Stimulated activated naive CD8-positive, alpha-beta T cell treated with anti-CD3 and anti-CD28 coated beads, Interleukin-15, Interleukin-2, amounts not matched to agents 100 U/mL and 50 U/mL, for 24 hours (primary cell): ENCODE measurements around the gene DCLK1.
"Not testable (repeated sequence)": the region's sequence is repeated elsewhere in the genome, so short reads cannot be mapped to it uniquely, and the experiment has no call there.

Experiments used
- ATAC-seq: fragments of 150-1000 bp; cut with Tn5 transposase; one replicate; pipeline ENCODE4 v1.10.0; 2021
- DNase-seq: peaks from one replicate; pipeline ENCODE4 v3.0.0; 2021

Gene DCLK1

DNA sequence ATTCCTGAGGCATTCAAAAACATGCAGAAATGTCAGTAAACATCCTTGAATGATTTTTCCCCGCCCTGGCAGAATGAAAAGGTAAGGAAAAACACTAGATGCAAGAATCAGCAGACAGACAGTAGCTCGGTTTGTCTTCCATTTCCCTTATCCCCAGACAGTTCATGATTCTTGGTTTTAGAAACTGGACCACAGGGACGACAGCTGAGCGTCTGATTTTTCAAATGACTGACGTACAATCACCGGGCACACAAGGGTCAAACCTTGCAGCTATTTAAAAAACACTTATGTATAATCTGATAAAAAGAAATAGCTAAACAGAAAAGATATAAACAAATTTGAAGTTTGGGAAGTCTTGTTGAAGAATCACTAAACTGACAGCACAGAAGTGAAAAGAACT lies 47.1 kb downstream of the DCLK1 start:
- no peak for ATAC-seq
- no peak for DNase-seq

DNA sequence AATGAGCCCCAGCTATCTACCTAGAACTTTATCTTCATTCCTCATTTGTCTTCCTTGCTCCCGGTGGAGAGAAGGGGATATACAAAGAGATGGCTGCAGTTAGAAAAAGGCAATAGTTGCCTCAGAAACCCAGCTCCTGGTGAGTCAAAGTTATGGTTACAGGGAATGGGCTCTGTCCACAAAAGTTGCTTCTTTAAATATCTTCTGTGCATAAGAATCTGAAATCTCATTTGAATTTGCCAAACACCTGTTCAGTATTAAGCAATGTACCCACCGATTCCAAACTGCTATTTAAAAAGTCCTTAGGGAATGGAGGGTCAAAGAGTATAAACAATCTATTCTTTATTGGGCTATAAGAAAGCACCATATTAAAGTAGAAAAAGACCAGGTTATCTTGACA lies 48.4 kb downstream of the DCLK1 start:
- ATAC-seq: no peak
- DNase-seq: no peak

DNA sequence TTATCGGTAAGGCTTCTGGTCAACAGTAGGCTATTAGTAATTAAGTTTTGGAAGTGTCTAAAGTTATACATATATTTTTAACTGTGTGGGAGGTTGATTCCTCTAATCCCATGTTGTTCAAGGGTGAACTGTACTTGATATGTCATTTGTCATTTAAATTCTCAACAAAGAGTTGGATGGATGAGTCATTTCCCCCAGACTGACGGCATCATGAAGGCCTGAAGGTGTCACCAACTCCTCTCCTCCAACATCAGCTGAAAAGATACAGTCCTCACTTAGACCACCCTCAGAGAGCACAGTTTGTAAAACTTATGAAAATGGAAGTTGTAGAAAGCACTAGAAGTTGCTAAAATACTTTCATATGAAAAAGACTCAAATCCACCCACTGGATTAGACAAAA lies 48.8 kb downstream of the DCLK1 start:
- no peak for DNase-seq
- ATAC-seq: no peak

DNA sequence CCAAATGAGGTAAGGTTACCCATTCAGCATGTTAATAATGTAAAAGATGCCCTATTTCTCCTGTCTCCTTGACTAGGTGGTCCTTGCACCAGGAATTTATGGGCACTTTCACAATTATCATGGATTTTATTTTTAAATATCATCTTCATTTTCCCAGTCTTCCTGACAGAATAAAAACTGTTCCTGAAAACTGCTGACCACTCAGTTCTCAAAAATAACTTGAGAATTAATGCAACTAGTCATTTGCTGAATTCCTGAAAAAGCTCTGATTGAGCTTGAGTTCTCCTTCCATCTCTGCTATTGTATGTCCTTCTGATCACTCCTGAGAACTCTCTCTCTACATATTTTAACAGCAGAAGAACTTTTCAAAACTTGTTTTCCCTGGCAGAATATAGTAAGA lies 55.0 kb downstream of the DCLK1 start:
- no peak for DNase-seq
- ATAC-seq: no peak

DNA sequence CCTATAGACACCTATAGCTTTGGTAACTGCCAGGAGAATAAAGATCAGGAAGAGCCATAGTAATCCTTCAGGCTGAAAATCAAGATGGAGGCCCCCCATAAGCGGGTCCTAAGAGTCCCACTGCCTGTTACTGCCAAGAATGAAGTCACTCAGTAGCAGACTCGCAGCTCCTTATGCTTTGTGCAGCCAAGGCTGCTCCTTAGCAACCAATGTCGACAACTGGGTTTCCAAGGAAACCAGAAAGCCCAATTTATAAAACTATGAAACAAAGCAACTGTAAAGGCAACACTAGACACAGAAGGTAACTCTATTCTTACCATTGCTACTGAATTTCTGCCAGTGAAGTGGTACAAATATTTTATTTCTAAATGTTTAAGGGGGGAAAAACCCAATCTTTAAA lies 56.5 kb downstream of the DCLK1 start:
- DNase-seq: no peak
- ATAC-seq: no peak

DNA sequence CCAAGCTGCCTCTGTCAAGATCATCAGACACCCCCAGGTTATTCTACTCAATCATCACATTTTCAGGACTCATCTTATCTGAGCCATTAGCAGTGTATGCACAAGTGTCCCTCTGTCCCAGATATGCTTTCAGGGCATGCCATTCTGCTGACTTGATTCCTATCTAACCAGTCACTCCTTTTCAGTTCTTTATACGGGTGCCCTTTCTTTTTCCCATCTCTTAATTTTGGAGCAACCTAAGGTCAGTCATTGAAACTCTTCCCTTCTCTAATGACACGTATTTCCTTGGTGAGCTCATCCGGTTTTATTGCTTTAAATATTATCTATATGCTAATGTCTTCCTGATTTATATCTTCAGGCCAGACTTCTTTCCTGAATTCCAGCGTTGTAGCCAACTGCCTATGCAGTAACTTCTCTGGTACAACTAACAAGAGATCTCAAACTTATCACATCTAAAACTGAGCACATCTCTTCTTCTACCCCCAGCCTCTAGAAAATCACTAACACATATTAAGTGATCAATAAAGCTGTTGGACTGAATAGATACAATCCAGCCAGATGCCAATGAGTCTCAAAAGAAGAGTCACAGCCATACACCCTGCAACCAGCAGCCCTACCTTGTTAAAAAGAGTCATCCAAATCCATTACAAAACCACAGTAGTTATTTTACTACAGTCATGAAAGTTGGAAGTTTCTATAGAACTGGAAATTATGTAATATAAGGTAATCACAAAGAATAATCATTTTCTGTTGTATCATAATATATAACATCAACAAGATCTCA lies 58.8 kb downstream of the DCLK1 start:
- no peak for ATAC-seq
- no peak for DNase-seq

DNA sequence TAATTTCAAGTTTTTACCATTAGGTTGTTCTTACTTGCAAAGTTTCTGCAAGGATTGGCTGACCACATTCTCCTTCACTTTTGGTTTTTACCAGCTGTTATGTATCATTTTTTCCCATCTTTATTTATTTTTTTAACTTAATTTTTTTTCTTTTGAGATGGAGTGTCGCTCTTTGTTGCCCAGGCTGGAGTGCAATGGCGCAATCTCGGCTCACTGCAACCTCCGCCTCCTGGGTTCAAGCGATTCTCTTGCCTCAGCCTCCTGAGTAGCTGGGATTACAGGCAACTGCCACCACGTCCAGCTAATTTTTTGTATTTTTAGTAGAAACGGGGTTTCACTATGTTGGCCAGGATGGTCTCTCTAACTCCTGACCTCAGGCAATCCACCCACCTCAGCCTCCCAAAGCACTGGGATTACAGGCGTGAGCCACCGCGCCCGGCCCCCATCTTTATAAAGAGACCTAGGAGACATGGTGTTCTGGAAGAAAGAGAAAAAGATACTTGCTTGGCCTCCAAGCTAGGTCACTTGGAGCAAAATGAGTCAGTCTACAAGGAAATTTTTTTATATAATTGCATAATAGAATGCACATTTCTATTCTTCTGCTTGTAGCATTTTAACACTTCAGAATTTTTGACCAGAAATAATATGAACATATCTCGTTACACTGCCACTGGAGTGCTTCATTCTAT lies 60.5 kb downstream of the DCLK1 start:
- ATAC-seq, DNase-seq: not testable (repeated sequence)

DNA sequence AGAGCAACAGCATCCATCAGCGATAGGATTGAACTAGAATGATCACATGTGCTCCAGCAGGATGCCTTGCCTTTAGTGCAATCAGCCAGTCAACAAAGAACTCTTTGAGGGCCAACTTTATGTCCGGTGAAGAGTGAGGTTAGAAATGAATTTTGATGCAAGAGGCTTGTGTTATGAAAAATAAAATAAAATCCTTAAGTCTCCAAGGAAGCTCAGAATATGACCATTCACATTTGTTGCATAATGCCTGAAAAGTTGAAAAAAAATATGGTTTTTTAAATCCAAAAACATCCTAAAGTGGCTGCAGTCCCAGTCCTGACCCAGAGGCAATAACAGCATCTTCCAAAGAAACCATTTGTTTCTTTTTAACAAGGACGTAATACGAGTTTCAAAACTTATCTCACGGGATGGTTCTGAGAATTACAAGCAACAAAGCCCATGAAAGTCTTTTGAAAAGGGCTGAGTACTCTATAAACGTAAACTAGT lies 61.3 kb downstream of the DCLK1 start:
- no peak for DNase-seq
- ATAC-seq: no peak

DNA sequence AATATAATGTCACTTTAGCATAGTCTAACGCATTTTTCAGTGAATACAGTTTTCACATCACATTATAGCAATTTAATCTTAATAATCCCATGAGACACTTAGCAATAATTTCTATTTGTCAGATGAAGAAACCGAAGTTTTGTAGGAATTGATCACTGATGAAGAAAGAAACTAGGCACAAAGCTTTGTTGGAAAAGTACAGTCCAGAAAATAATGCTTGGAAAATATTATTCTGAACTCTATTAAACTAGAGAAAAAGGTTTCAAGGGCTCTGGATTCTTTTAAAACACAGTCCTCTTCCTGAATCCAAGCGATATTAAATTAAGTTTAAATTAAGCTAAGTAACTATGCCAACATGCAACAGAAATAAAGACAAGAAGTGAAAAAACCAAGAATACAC lies 62.2 kb downstream of the DCLK1 start:
- ATAC-seq: no peak
- no peak for DNase-seq

DNA sequence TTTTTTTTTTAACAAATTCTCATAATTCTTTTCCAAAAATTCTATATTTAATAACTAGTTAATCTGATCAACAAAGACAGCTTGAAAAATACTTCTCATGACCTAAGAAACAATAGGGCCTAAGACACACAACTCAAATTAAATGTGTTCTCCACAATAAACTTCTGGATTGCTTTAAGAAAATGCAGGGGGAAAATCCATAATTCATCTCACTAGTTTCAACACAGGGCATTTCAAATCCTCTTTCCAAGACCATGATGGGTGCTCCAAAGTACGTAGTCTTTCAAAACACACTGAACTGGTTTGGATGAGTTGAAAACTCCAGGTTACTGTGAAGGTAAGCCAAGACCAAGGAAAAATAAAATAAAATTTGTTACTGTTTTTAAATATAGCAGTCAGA lies 62.6 kb downstream of the DCLK1 start:
- ATAC-seq (no peak), DNase-seq (no peak)

DNA sequence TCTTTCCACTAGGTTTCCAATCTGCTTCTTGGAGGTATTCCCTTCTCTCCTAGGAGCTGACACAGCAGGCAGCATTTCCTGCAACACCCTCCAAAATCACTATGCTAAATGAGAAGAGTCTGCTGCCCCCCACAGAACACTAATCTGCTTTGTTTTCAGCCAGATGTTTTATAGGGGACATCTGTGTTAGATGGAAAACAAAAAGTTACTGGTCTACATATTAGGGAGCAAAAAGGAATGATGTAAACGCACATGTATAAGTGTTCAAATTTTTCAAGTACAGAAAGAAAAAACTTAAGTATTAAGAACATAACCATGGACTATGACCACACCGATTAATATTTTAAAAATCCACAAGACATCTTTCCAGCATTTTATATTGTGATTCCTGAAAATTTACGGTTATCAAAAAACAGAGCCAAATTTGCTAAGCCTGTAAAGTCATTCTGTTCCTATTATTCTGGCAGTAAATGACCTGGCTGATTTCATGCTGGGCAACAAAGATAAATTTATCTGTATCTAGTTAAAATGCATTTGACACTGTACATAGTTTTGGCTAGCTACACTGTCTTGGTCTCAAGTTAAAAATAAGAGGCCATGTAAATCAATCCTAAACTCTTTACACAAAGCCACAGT lies 63.3 kb downstream of the DCLK1 start:
- ATAC-seq (no peak), DNase-seq (no peak)

DNA sequence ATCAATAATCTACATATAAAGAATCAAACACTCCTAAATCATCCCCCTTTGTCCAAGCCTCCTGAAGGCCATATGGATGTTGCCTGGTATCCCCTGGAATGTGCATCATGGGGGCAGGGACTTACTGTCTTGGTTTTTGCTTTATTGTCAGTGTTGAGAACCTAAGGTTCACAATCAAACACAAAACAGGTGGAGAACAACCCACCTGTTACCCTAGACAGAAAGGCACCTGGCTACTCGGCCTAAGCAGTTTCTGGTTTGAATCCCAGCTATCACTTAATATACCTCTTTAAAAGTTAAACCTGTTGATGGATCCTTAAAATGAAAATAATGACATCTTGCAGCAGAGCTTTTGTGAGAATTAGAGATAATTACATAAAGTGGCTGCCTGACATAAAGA lies 68.9 kb downstream of the DCLK1 start:
- no peak for ATAC-seq
- no peak for DNase-seq

DNA sequence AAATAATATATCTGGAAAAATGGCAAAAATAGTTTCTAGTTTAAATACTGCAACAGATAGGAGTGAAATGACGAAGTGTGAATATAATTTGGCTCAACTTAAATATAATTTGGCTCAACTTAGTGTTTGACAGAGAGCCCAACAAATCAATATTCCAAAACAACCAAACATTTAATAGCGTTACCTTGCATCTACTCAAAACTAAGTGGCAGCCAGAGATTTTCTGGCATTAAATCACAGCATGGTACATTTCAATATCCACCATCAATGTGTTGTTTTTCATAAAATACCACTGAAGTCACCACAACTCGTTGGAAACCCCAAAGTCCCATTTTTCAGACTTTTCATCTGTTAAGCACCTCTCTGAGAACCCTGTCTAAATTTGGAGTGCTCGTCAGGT lies 69.6 kb downstream of the DCLK1 start:
- DNase-seq (no peak), ATAC-seq (no peak)

DNA sequence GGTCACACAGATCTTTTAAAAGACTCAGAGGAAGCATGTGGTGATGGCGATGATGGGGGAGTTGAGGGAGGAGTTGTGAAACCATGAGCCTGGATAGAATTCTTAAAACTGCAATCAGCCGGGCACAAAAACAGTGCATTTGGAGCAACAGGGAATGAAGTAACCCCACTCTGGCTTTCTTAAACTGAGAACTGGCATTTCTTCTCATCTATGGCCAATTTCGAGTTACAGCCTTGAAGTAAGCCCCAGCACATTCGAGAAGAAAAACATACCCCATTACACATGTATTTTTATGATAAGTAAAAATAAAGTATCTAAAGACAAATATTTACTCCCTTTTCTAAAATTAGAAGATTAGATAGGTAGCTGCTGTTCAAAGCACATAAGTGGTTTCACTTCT lies 70.1 kb downstream of the DCLK1 start:
- ATAC-seq: no peak
- DNase-seq: no peak

DNA sequence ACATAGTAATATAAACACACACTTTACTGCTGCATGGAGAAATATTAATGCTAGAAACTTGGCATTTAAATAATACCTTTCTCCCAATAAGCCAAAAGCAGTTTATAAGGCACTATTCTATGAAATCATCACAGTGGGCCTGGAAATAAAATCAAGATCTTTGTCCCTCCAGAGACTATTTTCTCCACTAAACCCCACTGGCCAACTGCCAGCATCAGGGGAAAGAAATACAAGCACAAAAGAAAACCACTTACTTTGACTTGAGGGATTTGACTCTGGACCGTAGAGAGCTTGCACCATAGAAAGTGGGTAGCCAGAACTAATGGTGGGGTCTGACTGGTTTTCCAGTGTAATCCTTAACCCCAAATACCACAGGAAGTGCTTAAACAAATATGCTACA lies 71.9 kb downstream of the DCLK1 start:
- ATAC-seq: no peak
- no peak for DNase-seq

DNA sequence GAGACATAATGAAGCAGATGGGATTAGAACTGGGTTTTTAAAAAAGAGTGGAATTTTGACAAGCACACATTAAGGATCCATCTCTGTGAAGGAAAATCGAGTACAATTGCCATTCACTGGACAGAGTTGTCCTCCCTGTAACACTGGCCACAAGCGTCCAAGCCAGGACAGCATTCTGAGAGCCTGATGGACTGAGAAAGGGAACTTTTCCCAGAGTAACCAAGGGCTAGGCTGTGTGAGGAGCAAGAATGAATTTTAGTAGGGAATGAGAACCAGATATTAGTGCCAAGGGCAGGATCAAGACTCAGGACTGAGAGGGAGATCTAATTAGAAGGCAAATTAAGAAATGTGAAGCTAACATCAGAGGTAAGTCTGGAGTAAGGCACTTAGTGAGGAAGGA lies 73.1 kb downstream of the DCLK1 start:
- no peak for DNase-seq
- no peak for ATAC-seq

DNA sequence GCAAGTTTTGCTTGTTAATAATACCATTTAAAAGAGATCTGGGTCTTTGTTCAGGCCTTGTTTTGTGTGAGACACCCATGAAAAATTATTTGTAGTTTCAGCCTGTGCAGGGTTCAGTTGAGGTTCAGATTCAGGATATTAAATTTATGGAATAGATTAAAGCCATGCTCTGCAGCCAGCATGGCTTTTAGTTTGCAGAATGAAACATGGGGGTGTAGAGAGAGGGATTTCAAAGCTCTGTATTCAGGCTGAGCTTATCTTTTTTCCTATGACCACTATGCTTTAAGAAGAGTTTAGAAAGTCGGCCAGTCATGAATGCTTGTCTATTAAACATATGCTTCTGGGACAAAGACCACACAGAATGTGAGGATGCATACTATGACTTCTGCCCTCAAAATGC lies 73.6 kb downstream of the DCLK1 start:
- DNase-seq (no peak), ATAC-seq (no peak)

DNA sequence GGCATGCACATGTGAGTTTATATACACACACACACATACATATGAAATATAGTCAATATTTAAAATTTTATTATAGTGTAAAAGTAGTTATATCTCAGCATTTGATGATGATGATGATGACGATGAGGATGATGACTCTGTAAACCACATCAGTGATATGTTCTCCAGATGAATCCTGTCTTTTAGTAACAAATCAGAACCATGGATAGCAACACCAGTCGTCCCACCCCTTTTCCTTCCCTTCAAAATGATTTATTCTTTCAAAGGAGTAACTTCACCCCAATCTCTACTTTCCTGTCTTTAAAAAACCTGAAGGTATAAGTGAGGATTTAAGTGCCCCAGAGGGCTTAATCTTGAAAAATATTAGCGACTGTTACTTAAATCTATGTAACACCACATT lies 74.1 kb downstream of the DCLK1 start:
- no peak for DNase-seq

DNA sequence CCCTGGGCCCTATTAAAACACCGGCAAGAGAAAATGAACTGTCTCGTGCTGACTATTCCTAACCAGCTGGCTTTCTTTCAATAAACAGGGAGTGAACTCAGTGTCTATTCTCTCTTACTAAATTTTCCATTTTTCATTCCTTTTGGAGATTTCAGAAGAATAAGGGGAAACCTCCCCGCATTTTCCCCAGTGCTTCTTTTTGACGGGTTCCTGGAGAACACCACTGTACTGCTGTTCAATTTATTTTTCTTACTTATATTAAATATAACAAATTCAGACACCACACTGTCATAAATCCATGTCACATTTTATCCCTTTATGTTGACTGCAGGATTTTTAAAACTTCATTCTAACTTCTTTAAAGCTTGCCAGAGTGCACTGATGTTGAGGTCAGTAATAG lies 75.8 kb downstream of the DCLK1 start:
- ATAC-seq (no peak), DNase-seq (no peak)

More for the DNA sequence above, 74.1 kb downstream of the DCLK1 start:
- no peak for ATAC-seq

DNA sequence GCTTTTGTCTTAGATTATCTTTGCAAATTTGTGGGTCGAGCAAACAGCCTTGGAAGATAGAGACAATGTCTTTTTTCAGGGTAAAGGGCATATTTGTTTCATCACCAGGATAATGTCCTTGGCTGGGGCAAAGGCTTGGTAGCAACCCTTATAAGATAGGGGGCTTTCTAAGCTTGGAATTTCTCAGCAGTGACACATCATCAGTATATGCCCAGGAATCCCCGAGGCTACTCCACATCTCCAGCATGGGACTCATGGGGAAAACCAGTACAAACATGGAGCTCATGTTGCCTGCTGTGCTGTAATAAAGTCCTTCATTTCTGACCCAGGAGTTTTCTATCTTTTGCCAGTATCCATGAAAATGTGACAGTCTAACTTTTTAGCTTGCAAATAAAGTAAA lies 77.1 kb downstream of the DCLK1 start:
- DNase-seq: no peak
- no peak for ATAC-seq

DNA sequence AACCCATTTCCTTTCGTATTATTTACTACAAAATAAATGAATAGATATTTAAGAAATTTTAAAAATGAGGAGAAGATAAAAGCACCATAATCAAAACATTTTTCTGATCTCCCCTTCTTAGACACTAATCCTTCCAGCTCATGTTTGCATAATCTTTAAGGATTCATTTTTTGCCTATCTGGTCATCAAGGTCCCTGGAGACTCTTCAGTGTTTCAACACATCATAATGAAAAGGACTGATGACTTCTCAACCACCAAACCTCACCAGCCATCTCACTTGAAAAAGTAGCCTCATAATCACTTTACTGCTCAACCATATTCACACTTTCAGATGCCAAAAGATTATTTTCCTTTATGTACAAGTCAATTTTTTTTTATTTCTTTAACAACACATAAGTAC lies 80.1 kb downstream of the DCLK1 start:
- ATAC-seq (no peak), DNase-seq (no peak)

DNA sequence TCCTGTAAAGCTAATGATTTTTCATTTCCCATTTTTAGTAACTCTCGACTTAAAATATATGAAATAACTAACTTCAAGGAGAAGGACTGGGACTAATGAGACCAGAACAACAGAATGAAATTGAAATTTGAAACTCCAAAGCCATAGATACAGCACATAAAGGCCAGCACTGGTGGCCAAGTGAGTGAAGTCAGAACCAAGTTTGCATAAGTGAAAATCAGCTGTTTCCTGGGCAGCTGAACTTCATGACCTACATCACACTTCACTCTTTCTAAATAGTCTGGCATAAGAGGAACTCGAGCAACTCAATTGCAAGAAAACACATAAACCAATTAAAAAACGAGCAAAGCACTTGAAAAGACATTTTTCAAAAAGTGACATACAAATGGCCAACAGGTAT lies 84.5 kb downstream of the DCLK1 start:
- ATAC-seq (no peak), DNase-seq (no peak)

DNA sequence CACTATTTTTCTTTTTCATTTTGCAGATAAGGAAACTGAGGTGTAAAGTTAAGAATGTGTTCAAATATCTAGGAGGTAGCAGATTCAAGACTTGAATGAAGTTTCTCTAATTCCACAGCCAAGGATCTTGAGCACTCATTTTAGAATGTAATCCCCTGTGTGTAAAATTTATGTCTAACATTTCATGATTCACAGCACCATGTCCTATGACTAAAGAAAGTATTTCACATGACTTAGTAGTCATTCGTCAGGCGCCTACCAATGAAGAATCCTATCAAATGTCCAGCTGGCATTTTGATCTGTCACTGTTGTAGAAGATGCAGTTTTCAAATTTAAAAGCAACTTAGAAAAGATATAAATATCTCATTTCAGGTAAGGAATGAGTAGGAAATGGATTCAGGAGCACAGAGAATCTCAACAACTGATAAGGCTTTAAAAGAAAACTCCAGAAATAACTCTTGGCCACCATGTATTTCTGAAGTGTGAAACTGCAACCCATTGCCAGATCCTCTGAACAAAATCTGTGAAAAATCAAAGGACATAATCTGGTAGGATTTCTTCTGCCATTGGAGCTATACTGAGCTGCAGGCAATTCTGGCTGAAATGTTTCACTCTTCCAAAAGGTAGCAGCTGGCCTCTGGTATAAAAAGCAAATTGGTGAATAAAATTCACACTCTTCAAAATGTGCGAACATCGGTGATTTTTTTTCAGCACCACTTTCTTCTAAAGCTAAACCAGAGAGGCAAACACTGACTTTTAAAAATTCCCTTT lies 92.2 kb downstream of the DCLK1 start:
- no peak for DNase-seq
- no peak for ATAC-seq
